HepG2 (cell line): ENCODE measurements around the gene GLUD1. TPM values are rescaled to one million over a fixed set of nuclear protein-coding genes. Genes with fewer than 3 reads are reported as not detected.
A peak's percentile ranks its signal among the peaks of the same experiment; 100 is the strongest.

Source experiments
- ATF7-NPFF ChIP-seq: sonication (generic); formaldehyde crosslinking; IDR thresholded peaks from 2 replicates; pipeline ENCODE4 v1.8.1; 2023; ENCODE audit warnings: mild to moderate bottlenecking, low read depth, missing genetic modification reagents, moderate library complexity
- DR1 ChIP-seq: sonication (generic); formaldehyde crosslinking; IDR thresholded peaks from 2 replicates; pipeline ENCODE4 v1.8.0; 2021; ENCODE audit warnings: mild to moderate bottlenecking, missing genetic modification reagents, inconsistent platforms
- ELF4 ChIP-seq: sonication (generic); formaldehyde crosslinking; IDR thresholded peaks from 2 replicates; pipeline ENCODE4 v1.5.0; 2020; ENCODE audit warnings: missing genetic modification reagents, mild to moderate bottlenecking, moderate library complexity, borderline replicate concordance
- GATA4 ChIP-seq: sonication (generic); IDR thresholded peaks from 2 replicates; pipeline ENCODE4 v1.6.1; 2016; ENCODE audit warnings: antibody characterized with exemption, low read depth, borderline replicate concordance
- GATAD2A ChIP-seq: IDR thresholded peaks from 2 replicates; pipeline ENCODE4 v1.6.1; 2016
- HDAC2 ChIP-seq: sonication (generic); formaldehyde crosslinking; IDR thresholded peaks from 2 replicates; pipeline ENCODE4 v1.4.0; 2020; ENCODE audit warnings: missing genetic modification reagents
- NFKB2 ChIP-seq: sonication (generic); formaldehyde crosslinking; IDR thresholded peaks from 2 replicates; pipeline ENCODE4 v1.4.0; 2020; ENCODE audit warnings: missing genetic modification reagents, borderline replicate concordance
- REPIN1 ChIP-seq: sonication (generic); formaldehyde crosslinking; IDR thresholded peaks from 2 replicates; pipeline ENCODE4 v1.8.0; 2022; ENCODE audit warnings: missing genetic modification reagents, low read depth, mild to moderate bottlenecking, borderline replicate concordance
- SCMH1 ChIP-seq: sonication (generic); formaldehyde crosslinking; IDR thresholded peaks from 2 replicates; pipeline ENCODE4 v1.9.0; 2021; ENCODE audit warnings: missing genetic modification reagents, mild to moderate bottlenecking, borderline replicate concordance
- SRY ChIP-seq: sonication (generic); formaldehyde crosslinking; IDR thresholded peaks from 2 replicates; pipeline ENCODE4 v1.8.0; 2022; ENCODE audit warnings: mild to moderate bottlenecking, missing genetic modification reagents
- THAP11 ChIP-seq: IDR thresholded peaks from 2 replicates; pipeline ENCODE4 v1.6.1; 2016; ENCODE audit warnings: missing biosample characterization, missing genetic modification reagents
- ZBTB8A ChIP-seq: sonication (generic); formaldehyde crosslinking; IDR thresholded peaks from 2 replicates; pipeline ENCODE4 v1.4.0; 2020; ENCODE audit warnings: mild to moderate bottlenecking, low read depth, missing genetic modification reagents, borderline replicate concordance
- ZNF138 ChIP-seq: sonication (generic); formaldehyde crosslinking; IDR thresholded peaks from 2 replicates; pipeline ENCODE4 v1.5.0; 2020; ENCODE audit warnings: mild to moderate bottlenecking, low read depth, missing genetic modification reagents
- ZNF589 ChIP-seq: sonication (generic); formaldehyde crosslinking; conservative IDR thresholded peaks from 2 replicates; pipeline ENCODE4 v1.8.0; 2022; ENCODE audit warnings: mild to moderate bottlenecking, moderate library complexity, missing genetic modification reagents
- polyA plus RNA-seq, 8 experiments: library from polyadenylated mRNA; depleted of rRNA in 3 of 8; stranded (reverse) in 7 of 8; unstranded in 1 of 8; fragments of >200 nt; fragmentation: Illumina TruSeq in 4 of 8; extraction: Trizol in 4 of 8; gene quantifications; 2 replicates each; pipeline versions ENCODE4 v1.2.1 to v1.2.3, GENCODE V29; 2011 to 2016; ENCODE audit warnings: low read depth in 4 of 8, missing spikeins in 1 of 8, mixed read lengths in 1 of 8; ENCODE audit not compliant: insufficient read depth in 1 of 8
- total RNA-seq, 5 experiments: library from RNA; depleted of rRNA; stranded (reverse); fragments of >200 nt; fragmentation: Illumina TruSeq; extraction: Trizol; gene quantifications; 2 replicates each; pipeline ENCODE4 v1.2.3, GENCODE V29; 2016; ENCODE audit warnings: low read depth in 1 of 5
- TF ChIP-seq, protein P1 (sequence below): sonication (generic); formaldehyde crosslinking; IDR thresholded peaks from 2 replicates; pipeline ENCODE4 v1.5.0; 2020; ENCODE audit warnings: missing genetic modification reagents
- TF ChIP-seq, protein P2 (sequence below): sonication (generic); formaldehyde crosslinking; IDR thresholded peaks from 2 replicates; pipeline ENCODE4 v1.4.0; 2020; ENCODE audit warnings: missing genetic modification reagents
- TF ChIP-seq, protein P3 (sequence below): sonication (generic); formaldehyde crosslinking; IDR thresholded peaks from 2 replicates; pipeline ENCODE4 v1.5.1; 2020; ENCODE audit warnings: mild to moderate bottlenecking, missing genetic modification reagents, moderate library complexity
- TF ChIP-seq, protein P4 (sequence below): sonication (generic); formaldehyde crosslinking; IDR thresholded peaks from 2 replicates; pipeline ENCODE4 v1.4.0; 2020; ENCODE audit warnings: low read depth, mild to moderate bottlenecking, missing genetic modification reagents
- TF ChIP-seq, protein P5 (sequence below): sonication (generic); formaldehyde crosslinking; IDR thresholded peaks from 2 replicates; pipeline ENCODE4 v1.5.1; 2020; ENCODE audit warnings: missing genetic modification reagents, mild to moderate bottlenecking, borderline replicate concordance
- TF ChIP-seq, protein P6 (sequence below): sonication (generic); formaldehyde crosslinking; IDR thresholded peaks from 2 replicates; pipeline ENCODE4 v1.4.0; 2020; ENCODE audit warnings: missing genetic modification reagents

GLUD1 gene
- total and polyA plus RNA-seq, 2 of the 13 experiments (the other 11 are each of a cell fraction or from before 2014, with no cell fraction given), result 301 to 798 TPM

DNA sequence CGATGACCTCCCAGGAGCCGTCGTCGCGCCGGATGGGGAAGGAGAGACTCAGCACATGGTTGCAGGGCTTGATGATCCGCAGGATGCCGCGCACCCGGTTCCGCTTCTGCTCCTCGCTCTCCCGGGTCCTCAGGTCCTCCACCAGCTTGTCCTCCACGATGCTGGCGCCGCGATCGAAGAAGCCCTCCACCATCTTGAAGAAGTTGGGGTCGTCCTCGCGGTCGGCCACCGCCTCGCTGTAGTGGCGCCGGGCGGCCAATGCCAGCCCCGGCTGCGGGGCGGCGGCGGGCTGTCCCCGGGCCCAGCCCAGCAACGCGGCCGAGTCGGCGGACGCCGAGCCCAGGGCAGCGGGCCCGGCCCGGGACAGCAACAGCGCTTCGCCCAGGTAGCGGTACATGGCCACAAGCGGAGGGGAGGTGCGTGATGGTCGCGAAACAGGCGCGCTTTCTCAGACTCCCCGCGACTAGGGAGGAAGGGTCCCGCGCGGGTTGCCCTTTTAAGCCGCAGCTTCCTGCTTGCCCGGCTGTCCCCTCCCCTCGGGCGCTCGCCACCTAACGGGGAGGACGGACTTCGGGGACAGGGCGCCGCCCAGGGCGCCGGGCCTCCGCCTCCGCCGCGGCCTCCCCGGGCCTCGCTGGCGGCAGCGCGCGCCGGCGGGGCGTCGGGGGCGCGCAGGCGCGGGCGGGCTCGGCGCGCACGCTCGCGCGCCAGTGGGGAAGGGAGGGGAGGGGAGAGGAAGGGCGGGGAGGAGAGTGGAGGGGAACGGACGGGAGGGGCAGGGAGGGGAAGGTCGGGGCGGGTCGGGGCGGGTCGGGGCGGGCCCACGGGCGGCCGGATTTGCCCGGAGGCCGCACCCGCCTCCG lies at the start of gene GLUD1, which contains the start of gene SHLD2 (continued):
- TF ChIP-seq GATA4 (peak; percentile 86), SRY (CRISPR knock-in tag) (peak; percentile 58; the same call in 1 of the 2 replicates), GATAD2A (CRISPR knock-in tag) (no peak), THAP11 (CRISPR knock-in tag) (peak; percentile 17; the same call in 1 of the 2 replicates), ELF4 (CRISPR knock-in tag) (peak; percentile 56; the same call in 1 of the 2 replicates), DR1 (peak; percentile 90), ZBTB8A (CRISPR knock-in tag) (no peak), REPIN1 (peak; percentile 54; the same call in 1 of the 2 replicates), SCMH1 (CRISPR knock-in tag) (no peak), HDAC2 (CRISPR knock-in tag) (no peak), ATF7-NPFF (CRISPR knock-in tag) (peak; percentile 55; the same call in 1 of the 2 replicates), ZNF138 (CRISPR knock-in tag) (0 out of 2 replicates have a peak, but pooled peaks have one; percentile 66), NFKB2 (0 out of 2 replicates have a peak, but pooled peaks have one; percentile 25), ZNF589 (0 out of 2 replicates have a peak, but pooled peaks have one; percentile 26)
- TF ChIP-seq, protein P1, sequence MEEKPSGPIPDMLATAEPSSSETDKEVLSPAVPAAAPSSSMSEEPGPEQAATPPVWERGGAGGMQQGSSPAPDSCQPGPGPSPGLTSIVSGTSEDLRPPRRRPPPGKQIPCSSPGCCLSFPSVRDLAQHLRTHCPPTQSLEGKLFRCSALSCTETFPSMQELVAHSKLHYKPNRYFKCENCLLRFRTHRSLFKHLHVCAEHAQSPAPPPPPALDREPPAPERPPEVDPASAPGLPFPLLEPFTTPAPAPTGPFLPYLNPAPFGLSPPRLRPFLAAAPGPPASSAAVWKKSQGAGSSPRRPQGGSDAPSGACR (CRISPR knock-in tag), result no peak
- TF ChIP-seq, protein P2, sequence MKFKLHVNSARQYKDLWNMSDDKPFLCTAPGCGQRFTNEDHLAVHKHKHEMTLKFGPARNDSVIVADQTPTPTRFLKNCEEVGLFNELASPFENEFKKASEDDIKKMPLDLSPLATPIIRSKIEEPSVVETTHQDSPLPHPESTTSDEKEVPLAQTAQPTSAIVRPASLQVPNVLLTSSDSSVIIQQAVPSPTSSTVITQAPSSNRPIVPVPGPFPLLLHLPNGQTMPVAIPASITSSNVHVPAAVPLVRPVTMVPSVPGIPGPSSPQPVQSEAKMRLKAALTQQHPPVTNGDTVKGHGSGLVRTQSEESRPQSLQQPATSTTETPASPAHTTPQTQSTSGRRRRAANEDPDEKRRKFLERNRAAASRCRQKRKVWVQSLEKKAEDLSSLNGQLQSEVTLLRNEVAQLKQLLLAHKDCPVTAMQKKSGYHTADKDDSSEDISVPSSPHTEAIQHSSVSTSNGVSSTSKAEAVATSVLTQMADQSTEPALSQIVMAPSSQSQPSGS (CRISPR knock-in tag), result peak; percentile 49; the same call in 1 of the 2 replicates
- TF ChIP-seq, protein P3, sequence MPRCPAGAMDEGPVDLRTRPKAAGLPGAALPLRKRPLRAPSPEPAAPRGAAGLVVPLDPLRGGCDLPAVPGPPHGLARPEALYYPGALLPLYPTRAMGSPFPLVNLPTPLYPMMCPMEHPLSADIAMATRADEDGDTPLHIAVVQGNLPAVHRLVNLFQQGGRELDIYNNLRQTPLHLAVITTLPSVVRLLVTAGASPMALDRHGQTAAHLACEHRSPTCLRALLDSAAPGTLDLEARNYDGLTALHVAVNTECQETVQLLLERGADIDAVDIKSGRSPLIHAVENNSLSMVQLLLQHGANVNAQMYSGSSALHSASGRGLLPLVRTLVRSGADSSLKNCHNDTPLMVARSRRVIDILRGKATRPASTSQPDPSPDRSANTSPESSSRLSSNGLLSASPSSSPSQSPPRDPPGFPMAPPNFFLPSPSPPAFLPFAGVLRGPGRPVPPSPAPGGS (CRISPR knock-in tag), result no peak
- TF ChIP-seq, protein P4, sequence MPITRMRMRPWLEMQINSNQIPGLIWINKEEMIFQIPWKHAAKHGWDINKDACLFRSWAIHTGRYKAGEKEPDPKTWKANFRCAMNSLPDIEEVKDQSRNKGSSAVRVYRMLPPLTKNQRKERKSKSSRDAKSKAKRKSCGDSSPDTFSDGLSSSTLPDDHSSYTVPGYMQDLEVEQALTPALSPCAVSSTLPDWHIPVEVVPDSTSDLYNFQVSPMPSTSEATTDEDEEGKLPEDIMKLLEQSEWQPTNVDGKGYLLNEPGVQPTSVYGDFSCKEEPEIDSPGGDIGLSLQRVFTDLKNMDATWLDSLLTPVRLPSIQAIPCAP (CRISPR knock-in tag), result no peak
- TF ChIP-seq, protein P5, sequence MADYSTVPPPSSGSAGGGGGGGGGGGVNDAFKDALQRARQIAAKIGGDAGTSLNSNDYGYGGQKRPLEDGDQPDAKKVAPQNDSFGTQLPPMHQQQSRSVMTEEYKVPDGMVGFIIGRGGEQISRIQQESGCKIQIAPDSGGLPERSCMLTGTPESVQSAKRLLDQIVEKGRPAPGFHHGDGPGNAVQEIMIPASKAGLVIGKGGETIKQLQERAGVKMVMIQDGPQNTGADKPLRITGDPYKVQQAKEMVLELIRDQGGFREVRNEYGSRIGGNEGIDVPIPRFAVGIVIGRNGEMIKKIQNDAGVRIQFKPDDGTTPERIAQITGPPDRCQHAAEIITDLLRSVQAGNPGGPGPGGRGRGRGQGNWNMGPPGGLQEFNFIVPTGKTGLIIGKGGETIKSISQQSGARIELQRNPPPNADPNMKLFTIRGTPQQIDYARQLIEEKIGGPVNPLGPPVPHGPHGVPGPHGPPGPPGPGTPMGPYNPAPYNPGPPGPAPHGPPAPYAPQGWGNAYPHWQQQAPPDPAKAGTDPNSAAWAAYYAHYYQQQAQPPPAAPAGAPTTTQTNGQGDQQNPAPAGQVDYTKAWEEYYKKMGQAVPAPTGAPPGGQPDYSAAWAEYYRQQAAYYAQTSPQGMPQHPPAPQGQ (CRISPR knock-in tag), result no peak
- TF ChIP-seq, protein P6, sequence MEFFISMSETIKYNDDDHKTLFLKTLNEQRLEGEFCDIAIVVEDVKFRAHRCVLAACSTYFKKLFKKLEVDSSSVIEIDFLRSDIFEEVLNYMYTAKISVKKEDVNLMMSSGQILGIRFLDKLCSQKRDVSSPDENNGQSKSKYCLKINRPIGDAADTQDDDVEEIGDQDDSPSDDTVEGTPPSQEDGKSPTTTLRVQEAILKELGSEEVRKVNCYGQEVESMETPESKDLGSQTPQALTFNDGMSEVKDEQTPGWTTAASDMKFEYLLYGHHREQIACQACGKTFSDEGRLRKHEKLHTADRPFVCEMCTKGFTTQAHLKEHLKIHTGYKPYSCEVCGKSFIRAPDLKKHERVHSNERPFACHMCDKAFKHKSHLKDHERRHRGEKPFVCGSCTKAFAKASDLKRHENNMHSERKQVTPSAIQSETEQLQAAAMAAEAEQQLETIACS (CRISPR knock-in tag), result peak; percentile 51; the same call in 1 of the 2 replicates
